ENCODE results near the gene TIMP3.

TIMP3 gene

DNA sequence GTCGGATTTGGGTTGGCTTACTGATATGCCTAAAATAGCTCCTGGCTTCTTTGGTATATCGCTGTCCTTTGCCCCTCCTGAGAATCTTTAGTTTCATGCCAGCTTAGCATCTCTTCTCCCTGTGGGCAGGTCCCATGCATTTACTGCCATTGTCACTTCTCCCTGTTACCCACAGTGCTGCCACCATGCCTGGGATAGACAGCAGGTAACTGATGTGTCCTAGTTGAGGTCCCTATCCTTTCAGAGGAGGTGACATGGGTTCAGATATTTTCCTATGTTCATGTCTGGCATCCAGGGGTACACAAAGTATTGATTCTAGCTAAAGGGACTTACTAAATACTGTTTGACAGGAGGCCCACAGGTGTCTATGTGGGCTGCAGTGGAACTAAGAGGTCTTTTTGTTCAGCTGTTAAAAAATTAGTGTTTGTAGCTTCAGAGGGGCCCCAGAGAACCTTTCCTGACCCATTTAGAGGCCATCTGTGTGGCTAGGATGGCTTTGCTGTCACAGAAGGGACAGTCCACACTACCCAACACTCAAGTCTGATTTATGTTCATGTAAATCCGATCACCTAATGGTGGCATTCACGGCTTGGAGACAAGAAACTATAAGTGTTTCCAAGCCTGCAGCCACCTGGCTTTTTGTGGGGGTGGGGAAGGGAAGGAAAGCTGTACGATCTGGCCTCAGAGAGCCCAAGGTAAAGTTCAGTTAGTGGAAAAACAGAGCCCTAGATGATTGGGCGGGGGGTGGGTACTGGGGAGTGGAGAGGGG, 8.5 kb downstream of the TIMP3 start:
- DNase-seq (ENCODE audit: low read depth) = no peak

GRCh38 chr22:32810555-32811133, 9.1 kb downstream of the TIMP3 start:
- DNase-seq (ENCODE audit: low read depth) = no peak

DNA sequence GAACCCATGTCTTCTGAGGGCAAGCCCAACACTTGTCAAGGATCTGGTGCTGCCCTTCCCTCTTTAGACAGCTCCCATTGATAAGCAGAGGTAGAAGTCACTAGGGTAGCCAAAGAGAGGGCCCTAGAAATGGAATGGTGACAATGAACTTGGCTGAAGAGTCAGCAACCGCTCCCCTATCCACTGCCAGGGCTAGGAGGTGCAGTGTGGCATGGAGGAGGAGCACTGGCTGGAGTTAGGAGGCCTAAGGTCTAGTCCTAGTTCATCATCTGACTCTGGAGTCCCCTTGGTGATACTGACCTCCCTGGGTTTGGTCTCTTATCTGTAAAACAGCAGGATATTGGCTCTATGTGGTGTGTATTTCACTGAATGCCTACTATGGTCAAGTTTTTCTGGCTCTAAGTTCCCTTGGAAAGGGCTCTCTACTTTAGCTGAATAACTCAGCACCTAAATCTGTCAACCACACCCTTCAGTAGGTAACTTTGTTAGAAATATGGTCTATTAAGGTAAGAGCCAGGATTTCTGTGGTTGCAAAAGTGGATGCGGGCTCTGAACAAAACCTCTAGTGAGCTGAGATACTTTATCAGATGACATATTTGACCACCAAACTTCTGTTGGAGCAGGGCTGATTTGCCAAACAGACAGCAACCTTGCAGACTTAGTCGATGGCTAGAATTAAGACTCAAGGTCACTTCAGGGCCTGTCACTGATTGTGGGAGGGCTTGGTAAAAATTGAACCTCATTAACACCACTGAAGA, 10.5 kb downstream of the TIMP3 start:
- no peak for DNase-seq (ENCODE audit: low read depth)

GRCh38 chr22:32814285-32814860, 12.9 kb downstream of the TIMP3 start:
- no peak for DNase-seq (ENCODE audit: low read depth)

DNA sequence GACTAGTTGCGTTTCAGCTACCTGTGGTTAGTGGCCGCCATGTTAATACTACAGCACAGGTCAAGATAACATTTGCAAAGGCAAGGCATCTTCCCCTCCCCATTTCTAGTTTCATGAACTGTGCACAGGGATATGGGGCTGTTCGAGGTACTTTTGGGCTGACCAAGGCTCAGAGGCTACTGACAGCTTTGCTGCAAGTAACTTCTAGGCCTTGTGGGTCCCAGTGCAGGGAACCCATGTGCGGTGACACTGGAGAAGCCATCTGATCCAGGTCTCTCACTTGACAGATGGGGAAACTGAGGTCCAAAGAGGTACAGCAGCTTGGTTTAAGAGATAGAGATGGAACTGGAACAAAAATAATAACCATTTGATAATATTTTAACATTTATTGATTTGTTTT, 13.6 kb downstream of the TIMP3 start:
- DNase-seq (ENCODE audit: low read depth) = no peak

- DNase-seq (ENCODE audit: low read depth) = no peak
These were observed 14.4 kb downstream of the TIMP3 start for GRCh38 chr22:32815943-32816342.

DNA sequence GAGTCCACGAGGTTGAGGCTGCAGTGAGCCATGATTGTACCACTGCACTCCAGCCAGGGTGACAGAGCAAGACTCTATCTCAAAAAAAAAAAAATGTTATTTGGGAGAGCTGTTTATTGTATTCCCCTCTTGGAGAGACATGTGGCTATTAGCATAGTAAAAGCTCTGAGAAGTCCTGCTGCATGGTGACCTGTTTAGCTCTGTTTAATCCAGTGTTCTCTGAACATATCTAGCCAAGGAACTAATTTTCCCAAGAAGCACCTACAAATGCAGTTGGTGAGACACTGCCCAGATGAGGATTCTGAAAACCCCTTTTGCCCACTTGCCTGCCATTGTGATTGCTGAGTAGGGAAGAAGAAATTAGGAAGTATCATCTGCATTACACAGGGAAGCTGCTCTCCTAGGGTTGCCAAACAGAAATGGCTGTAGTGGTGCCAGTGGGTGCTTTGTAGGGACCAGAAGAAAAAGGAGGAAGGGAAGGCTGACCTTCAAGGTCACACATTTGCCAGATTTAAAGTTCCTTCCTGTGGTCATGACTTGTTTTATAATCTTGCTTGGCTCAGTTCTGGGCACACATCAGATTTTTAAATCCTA, 15.7 kb downstream of the TIMP3 start:
- no peak for DNase-seq (ENCODE audit: low read depth)

GRCh38 chr22:32818446-32819115, 17.1 kb downstream of the TIMP3 start:
- no peak for DNase-seq (ENCODE audit: low read depth)

- no peak for DNase-seq (ENCODE audit: low read depth)
These were observed 17.6 kb downstream of the TIMP3 start for GRCh38 chr22:32819120-32819519.

- DNase-seq (ENCODE audit: low read depth) = no peak
These were observed 18.9 kb downstream of the TIMP3 start for GRCh38 chr22:32820131-32821119.

DNA sequence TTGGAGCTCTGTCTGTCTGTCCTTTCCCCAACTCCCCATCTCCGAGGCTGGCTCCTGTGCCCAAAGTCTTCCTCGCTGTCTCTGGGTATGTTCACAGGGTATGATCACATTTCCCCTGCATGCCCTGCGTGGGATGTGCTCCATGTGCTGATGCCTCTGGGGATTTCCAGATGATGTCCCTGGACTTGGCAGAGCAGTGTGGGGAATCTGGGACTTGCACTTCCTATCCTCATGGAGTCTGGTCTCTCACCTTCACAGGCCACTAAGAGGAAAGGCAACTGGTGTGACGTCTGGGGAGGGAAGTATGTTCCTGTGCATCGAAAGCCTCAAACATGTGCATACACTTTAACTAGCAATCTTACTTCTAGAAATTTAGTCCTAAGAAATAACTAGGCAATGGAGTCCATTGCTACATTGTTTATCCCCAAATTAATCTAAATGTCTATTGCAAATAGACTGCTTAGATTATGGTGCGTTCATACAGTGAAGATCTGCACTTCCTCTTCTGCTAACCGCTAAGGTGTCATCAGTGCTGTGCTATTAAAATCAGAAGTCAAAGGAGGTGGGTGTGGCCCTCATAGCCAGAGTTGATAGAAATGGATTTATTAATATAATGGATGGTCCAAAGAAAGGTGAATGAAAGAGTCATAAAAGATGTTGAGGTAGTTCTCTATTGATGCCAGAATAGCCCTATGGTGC, 20.8 kb downstream of the TIMP3 start:
- no peak for DNase-seq (ENCODE audit: low read depth)

DNA sequence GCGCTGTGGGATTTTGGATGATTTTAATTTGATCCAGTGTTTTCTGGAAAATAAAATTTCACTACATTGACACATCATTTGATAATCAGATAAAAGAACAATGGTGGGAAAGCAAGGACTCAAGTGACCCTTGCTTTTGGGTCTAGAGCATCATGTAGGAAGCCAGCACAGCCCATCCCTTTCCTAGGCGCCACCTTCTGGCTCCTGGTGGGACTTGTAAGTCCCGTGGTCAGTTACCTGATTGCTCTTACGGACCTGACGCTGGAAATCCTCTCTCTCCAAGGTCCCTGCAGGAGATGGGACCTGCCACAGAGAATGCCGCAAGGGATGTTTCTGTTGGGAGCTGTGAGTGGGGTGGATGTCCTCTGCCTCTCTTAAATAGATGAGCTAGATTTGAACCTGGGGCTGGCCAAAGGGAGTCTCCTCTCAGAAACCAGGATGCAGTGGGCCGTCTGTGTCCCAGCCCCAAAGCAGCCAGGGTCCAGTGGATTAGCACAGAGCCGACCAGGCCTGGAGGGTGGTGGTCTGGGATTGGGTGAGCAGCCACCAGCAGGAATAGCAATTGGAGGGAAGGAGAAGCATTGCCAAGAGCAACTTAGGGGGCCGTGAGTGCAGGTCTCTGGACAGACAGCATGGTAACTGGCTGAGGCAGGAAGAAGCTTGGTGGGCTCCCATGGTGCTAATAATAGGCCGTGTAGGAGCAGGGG, 21.7 kb downstream of the TIMP3 start:
- no peak for DNase-seq (ENCODE audit: low read depth)

DNA sequence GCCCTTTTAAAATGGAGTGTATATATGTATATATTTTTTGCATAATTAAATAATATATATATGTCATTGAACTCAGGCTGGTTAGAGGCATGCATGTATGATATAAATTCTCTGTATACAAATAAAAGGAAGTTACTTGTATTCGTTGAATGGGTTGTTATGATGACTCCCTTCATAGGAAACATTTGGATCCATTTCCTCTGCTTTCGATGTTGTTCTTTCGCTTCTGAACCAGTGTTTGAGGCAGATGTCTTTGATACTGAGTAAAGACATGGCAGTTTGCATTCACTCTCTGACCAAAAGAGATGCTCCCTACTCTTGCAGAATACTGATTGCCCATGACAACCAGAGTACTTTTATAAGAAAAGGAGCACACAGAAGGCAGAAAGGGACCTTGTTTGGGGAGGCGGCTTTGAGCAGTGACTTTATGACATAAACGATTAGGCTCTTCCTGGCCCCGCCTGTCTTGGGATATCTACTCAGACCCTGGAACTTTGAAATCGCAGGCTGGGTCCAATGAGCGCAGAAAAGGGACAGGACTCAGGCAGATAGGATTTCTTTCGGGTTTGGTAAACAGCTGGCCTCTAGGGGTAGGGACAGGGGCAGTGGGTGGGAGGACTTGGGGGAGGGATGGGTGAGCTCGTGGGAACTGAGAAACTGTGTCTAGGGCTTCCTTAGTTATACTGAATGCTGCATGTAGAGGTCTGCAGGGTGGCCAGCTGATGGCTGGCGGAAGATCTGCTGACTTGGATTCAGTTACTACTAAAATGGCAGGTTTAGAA, 23.2 kb downstream of the TIMP3 start:
- DNase-seq (ENCODE audit: low read depth) = no peak

- DNase-seq (ENCODE audit: low read depth) = no peak
These were observed 25.0 kb downstream of the TIMP3 start for GRCh38 chr22:32826537-32826936.

DNA sequence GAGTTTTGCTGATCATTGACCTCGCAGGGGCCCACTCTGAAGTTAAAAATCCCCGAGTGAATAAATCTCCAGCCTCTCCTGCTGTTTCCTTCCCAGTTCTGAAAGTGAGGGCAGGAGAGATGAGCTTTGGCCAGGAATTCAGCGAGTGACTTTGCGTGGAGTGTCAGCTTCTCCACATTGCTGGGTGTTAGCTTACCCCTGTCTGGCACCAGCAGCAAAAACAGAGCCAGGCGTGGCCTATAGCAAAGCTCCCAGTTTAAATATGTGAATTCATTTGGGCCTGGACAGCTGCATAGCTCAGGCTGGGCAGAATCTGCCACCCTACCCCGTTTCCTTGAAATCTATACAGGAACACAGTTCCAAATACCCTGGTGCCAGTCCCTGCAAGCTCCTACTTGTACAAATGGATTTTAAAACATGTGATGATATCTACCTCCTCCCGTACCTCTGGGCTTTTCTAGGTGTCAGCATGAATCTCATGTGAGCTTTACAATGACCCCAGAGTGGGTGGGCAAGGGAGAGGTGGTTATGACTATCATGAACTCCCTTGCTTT, 25.6 kb downstream of the TIMP3 start:
- no peak for DNase-seq (ENCODE audit: low read depth)

DNA sequence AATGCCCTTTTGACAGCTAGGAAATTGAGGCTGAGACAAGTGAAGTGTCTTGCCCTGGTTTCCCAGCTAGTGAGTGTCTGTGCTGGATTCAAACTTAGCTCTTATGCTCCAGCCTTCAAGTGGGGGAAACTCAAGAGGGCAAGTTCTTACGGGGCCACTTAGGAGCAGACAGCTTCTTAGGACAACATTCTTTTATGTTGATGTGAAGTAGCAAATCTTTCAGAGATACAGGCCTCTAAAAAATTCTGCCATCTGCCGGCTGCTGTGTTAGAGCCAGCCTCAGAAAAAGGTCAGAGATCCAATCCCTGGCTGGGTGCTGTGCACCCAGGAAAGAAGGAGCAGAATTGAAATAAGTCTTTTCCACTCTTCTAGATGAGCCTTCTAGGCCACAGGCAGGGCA, 26.6 kb downstream of the TIMP3 start:
- no peak for DNase-seq (ENCODE audit: low read depth)

GRCh38 chr22:32828561-32828960, 27.1 kb downstream of the TIMP3 start:
- no peak for DNase-seq (ENCODE audit: low read depth)

DNA sequence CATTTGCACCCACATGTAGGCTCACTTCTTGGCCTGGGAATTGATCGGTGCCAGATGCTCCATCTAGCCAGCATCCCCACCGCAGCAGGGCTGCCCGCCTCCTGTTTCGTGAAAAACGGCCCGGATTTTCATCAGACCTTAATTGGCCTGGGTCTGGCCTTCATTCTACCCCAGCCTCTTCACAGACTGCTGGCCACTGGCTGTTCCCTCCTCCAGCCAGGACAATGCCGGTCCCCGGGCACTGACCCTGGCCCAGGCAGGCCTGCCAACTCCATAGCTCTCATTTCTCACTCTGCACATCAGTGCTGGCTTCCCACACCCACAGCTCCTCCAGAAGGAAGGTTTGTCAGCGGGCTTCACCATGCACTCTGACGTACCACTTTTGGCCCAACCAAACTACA, 27.9 kb downstream of the TIMP3 start:
- DNase-seq (ENCODE audit: low read depth) = no peak

Measured in activated T-helper 1 cell treated with Interleukin-2 at 50 U/mL for 16 hours (primary cell).